Measurements from ENCODE around the gene ZNF511.

DNA sequence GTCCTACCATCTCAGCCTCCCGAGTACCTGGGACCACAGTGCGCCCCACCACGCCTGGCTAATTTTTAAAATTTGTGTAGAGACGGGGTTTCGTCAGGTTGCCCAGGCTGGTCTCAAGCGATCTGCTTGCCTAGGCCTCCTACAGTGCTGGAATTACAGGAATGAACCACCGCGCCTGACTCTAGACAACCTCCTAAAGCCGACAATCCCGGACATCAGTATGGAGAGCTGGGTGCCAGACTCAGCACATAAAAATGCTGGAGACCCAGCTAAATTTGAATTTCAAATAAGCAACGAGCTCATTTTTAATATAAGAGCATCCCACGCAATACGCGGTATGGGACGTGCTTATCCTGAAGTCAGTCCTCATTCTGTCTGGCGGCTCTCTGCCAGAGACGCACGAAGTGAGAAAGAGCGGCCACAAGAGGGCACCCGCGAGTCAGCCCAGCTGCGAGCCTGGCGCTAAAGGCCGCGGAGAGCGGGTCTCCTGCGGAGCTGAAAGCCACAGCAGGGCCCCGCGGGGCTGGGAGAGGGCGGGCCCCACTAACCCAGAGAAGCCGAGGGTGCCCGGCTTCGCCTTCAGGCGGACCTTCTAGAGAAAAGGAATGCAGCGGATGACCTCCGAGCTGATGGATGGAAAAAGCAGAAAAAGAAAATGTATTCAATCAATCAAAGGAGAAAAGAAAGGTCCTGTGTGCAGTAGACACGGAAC, 20.9 kb downstream of the ZNF511 start:
- TF ChIP-seq, protein P1, sequence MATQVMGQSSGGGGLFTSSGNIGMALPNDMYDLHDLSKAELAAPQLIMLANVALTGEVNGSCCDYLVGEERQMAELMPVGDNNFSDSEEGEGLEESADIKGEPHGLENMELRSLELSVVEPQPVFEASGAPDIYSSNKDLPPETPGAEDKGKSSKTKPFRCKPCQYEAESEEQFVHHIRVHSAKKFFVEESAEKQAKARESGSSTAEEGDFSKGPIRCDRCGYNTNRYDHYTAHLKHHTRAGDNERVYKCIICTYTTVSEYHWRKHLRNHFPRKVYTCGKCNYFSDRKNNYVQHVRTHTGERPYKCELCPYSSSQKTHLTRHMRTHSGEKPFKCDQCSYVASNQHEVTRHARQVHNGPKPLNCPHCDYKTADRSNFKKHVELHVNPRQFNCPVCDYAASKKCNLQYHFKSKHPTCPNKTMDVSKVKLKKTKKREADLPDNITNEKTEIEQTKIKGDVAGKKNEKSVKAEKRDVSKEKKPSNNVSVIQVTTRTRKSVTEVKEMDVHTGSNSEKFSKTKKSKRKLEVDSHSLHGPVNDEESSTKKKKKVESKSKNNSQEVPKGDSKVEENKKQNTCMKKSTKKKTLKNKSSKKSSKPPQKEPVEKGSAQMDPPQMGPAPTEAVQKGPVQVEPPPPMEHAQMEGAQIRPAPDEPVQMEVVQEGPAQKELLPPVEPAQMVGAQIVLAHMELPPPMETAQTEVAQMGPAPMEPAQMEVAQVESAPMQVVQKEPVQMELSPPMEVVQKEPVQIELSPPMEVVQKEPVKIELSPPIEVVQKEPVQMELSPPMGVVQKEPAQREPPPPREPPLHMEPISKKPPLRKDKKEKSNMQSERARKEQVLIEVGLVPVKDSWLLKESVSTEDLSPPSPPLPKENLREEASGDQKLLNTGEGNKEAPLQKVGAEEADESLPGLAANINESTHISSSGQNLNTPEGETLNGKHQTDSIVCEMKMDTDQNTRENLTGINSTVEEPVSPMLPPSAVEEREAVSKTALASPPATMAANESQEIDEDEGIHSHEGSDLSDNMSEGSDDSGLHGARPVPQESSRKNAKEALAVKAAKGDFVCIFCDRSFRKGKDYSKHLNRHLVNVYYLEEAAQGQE (tag by site-specific recombination; IDR thresholded peaks at IDR 0.05): no peak
- no peak for TF ChIP-seq ZNF24 (tag by site-specific recombination; IDR thresholded peaks at IDR 0.05)
- no peak for TF ChIP-seq ZNF585B (tag by site-specific recombination; IDR thresholded peaks at IDR 0.05)
- TF ChIP-seq MZF1 (tag by site-specific recombination; IDR thresholded peaks at IDR 0.05; ENCODE audit: borderline replicate concordance): no peak
- TF ChIP-seq, protein P2, sequence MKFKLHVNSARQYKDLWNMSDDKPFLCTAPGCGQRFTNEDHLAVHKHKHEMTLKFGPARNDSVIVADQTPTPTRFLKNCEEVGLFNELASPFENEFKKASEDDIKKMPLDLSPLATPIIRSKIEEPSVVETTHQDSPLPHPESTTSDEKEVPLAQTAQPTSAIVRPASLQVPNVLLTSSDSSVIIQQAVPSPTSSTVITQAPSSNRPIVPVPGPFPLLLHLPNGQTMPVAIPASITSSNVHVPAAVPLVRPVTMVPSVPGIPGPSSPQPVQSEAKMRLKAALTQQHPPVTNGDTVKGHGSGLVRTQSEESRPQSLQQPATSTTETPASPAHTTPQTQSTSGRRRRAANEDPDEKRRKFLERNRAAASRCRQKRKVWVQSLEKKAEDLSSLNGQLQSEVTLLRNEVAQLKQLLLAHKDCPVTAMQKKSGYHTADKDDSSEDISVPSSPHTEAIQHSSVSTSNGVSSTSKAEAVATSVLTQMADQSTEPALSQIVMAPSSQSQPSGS (tag by site-specific recombination; IDR thresholded peaks at IDR 0.05; ENCODE audit: low read depth): no peak
- TF ChIP-seq, protein P3, sequence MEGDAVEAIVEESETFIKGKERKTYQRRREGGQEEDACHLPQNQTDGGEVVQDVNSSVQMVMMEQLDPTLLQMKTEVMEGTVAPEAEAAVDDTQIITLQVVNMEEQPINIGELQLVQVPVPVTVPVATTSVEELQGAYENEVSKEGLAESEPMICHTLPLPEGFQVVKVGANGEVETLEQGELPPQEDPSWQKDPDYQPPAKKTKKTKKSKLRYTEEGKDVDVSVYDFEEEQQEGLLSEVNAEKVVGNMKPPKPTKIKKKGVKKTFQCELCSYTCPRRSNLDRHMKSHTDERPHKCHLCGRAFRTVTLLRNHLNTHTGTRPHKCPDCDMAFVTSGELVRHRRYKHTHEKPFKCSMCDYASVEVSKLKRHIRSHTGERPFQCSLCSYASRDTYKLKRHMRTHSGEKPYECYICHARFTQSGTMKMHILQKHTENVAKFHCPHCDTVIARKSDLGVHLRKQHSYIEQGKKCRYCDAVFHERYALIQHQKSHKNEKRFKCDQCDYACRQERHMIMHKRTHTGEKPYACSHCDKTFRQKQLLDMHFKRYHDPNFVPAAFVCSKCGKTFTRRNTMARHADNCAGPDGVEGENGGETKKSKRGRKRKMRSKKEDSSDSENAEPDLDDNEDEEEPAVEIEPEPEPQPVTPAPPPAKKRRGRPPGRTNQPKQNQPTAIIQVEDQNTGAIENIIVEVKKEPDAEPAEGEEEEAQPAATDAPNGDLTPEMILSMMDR (tag by site-specific recombination; IDR thresholded peaks at IDR 0.05): peak; percentile 84; the same call in 1 of the 2 replicates
- no peak for TF ChIP-seq ZNF354C (tag by site-specific recombination; IDR thresholded peaks at IDR 0.05; ENCODE audit: borderline replicate concordance, low read depth)
- no peak for TF ChIP-seq ZNF785 (tag by site-specific recombination; IDR thresholded peaks at IDR 0.05)
- TF ChIP-seq, protein P4, sequence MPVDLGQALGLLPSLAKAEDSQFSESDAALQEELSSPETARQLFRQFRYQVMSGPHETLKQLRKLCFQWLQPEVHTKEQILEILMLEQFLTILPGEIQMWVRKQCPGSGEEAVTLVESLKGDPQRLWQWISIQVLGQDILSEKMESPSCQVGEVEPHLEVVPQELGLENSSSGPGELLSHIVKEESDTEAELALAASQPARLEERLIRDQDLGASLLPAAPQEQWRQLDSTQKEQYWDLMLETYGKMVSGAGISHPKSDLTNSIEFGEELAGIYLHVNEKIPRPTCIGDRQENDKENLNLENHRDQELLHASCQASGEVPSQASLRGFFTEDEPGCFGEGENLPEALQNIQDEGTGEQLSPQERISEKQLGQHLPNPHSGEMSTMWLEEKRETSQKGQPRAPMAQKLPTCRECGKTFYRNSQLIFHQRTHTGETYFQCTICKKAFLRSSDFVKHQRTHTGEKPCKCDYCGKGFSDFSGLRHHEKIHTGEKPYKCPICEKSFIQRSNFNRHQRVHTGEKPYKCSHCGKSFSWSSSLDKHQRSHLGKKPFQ (tag by site-specific recombination; IDR thresholded peaks at IDR 0.05): no peak
- TF ChIP-seq ZNF214 (tag by site-specific recombination; IDR thresholded peaks at IDR 0.05; ENCODE audit: borderline replicate concordance): no peak

Data from HEK293 (cell line).